Suprapubic skin (tissue), 4 donors: ENCODE results near the gene AEBP1.

Experiments used
- EP300 ChIP-seq: sonication (generic); formaldehyde crosslinking; IDR thresholded peaks from one replicate; pipeline ENCODE4 v1.6.1; 2017; ENCODE audit warnings: antibody characterized with exemption
- POLR2A ChIP-seq, 2 donors: fragments of 450-650 bp; IDR thresholded peaks; one replicate each; pipeline ENCODE4 v1.6.1; 2017; ENCODE audit warnings: antibody characterized with exemption in 2 of 2, mild to moderate bottlenecking in 2 of 2, moderate library complexity in 2 of 2
- POLR2AphosphoS5 ChIP-seq, 3 donors: sonication (generic); formaldehyde crosslinking; IDR thresholded peaks; one replicate each; pipeline ENCODE4 v1.6.1; 2017; ENCODE audit warnings: antibody characterized with exemption in 3 of 3
- TF ChIP-seq, protein P1 (sequence below), 2 donors: fragments of 200-600 bp in 1 of 2; fragments of 450-650 bp in 1 of 2; sonication (generic) in 1 of 2; IDR thresholded peaks; one replicate each; pipeline ENCODE4 v1.5.1; 2016 to 2019; ENCODE audit warnings: antibody characterized with exemption in 2 of 2, mild to moderate bottlenecking in 1 of 2, moderate library complexity in 1 of 2

DNA sequence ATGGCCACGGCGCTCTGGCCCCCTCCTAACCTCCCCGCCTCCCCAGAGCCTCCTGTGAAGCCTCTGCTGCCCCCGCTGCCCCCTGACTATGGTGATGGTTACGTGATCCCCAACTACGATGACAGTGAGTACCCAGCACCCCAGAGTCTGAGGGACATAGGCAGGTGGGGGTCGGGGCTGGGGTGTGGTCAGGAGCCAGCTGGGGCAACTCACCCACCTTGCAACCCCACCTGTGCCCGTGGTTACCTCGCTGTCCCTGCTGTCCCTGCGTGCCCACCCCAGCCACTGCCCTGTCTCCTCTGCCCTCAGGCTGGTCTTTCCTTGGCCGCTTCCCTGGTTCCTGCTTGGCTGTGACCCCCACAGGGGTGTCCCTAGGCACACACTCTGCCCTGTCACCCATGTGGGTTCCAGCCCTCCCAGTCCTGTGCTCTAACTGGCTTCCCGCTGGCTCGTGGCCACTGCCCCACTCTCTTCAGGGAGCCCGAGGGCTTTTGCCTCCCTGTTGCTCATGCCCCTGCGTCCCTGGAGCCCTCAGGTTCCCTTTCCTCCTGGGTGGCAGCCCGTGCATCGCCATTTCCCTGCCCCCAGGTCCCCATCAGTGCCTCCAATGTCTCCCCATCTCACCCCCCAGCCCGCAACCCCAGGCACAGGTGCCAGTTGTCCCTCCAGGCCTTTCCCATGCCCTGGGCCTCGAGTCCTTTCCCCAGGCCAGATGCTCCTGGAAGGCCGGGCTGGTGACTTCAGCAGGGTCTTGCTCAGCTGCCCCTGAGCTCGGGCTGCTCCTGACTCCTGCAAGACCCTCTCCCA, 4.0 kb downstream of the AEBP1 start:
- TF ChIP-seq, protein P1, sequence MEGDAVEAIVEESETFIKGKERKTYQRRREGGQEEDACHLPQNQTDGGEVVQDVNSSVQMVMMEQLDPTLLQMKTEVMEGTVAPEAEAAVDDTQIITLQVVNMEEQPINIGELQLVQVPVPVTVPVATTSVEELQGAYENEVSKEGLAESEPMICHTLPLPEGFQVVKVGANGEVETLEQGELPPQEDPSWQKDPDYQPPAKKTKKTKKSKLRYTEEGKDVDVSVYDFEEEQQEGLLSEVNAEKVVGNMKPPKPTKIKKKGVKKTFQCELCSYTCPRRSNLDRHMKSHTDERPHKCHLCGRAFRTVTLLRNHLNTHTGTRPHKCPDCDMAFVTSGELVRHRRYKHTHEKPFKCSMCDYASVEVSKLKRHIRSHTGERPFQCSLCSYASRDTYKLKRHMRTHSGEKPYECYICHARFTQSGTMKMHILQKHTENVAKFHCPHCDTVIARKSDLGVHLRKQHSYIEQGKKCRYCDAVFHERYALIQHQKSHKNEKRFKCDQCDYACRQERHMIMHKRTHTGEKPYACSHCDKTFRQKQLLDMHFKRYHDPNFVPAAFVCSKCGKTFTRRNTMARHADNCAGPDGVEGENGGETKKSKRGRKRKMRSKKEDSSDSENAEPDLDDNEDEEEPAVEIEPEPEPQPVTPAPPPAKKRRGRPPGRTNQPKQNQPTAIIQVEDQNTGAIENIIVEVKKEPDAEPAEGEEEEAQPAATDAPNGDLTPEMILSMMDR (IDR thresholded peaks at IDR 0.05) = no peak
- TF ChIP-seq EP300 (no peak), POLR2A (IDR thresholded peaks at IDR 0.05) (no peak), POLR2AphosphoS5 (IDR thresholded peaks at IDR 0.05) (no peak)
